GM13976 (cell line): ENCODE measurements around the gene NSD2.
A peak's percentile ranks its signal among the peaks of the same experiment; 100 is the strongest.
"Not testable (repeated sequence)": the region's sequence is repeated elsewhere in the genome, so short reads cannot be mapped to it uniquely, and the experiment has no call there.

ENCODE experiments used
- DNase-seq: peaks from one replicate; pipeline ENCODE4 v3.0.0; 2012; ENCODE audit warnings: low spot score
- in situ Hi-C: fragments of 300-500 bp; cut with MboI; formaldehyde crosslinking; loops from one replicate; pipeline ENCODE4 v1.12.0; 2022; ENCODE audit warnings: low sequenced_read_pairs, mixed read lengths, inconsistent platforms; ENCODE audit not compliant: unreplicated experiment
- TF ChIP-seq, protein P1 (sequence below): IDR thresholded peaks from 2 replicates; pipeline ENCODE4 v1.5.1; 2012; ENCODE audit warnings: borderline replicate concordance, mild to moderate bottlenecking; ENCODE audit not compliant: insufficient read depth; ENCODE audit errors: extremely low read depth, missing control alignments, control extremely low read depth

Gene NSD2

DNA sequence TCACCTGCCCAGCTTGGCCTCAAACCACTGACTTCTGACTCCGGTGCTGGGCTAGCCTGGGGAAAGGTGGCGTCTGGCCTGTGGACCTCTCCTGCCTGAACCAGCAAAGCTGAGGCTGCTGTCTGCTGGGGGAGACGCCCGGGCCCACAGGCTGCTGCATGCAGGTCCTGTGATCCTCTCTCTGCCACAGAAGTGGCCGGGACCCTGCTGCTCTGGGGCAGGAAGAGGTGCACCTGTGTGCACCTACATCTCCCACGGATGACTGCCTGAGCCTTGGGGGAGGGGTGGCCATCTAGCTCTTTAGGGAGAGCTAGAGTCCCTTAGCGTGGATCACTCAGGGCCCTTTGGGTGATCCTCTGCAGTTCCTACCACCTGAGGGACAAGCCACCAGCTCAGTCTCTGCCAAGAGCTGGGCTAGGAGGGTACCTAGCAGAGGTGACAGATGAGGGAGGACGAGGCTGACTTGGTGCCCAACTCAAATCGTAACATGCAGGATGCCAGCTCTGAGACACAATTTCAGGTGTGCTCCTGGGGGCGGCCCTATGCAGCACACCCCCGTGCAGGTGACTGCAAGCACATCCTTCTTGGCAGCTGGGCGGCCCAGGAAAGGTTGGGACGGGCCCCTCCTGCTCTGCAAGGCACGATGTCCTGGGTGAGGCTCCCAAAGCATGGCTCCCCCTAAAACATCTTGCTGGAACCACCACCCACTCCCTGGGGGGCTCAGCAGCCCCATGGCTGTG is 37.7 kb upstream of the NSD2 start:
- TF ChIP-seq, protein P1, sequence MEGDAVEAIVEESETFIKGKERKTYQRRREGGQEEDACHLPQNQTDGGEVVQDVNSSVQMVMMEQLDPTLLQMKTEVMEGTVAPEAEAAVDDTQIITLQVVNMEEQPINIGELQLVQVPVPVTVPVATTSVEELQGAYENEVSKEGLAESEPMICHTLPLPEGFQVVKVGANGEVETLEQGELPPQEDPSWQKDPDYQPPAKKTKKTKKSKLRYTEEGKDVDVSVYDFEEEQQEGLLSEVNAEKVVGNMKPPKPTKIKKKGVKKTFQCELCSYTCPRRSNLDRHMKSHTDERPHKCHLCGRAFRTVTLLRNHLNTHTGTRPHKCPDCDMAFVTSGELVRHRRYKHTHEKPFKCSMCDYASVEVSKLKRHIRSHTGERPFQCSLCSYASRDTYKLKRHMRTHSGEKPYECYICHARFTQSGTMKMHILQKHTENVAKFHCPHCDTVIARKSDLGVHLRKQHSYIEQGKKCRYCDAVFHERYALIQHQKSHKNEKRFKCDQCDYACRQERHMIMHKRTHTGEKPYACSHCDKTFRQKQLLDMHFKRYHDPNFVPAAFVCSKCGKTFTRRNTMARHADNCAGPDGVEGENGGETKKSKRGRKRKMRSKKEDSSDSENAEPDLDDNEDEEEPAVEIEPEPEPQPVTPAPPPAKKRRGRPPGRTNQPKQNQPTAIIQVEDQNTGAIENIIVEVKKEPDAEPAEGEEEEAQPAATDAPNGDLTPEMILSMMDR, result no peak
- in situ Hi-C loops, result no loop called here
- DNase-seq, result no peak

DNA sequence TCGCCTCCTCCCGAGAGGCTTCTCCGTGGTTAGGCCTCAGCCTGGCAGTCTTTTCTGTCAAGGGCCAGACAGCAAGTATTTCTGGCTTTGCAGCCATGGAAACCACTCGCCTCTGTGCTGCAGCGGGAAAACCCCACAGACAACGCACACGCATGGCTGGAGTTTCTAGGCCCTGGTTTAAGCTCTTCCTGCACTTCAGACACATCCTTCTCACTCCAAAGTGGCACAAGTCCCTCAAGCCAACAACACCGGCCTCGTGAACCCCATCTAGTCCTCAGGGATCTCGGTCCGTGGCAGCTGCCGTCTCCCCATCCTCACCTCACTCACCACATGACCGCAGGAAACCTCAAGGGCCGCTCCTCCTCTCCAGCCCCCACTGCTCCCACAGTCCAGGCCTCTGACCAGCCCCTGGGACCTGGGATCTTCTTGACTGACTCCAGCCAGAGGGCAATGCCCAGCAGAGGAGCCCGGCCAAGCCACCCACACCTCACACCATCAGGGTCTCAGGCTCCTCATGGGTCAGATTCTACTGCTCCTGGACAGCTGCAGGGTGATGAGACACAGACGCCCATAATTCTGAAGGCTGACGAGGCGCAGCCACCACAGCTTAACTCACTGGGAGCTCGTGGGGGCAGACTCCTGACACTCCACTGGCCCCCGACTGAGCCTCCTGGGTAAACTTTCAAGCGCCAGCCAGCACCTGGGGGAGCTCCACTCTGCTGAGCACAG is 37.0 kb upstream of the NSD2 start:
- TF ChIP-seq, protein P1, result no peak
- peak; percentile 92 for DNase-seq
- in situ Hi-C loops, result no loop called here

DNA sequence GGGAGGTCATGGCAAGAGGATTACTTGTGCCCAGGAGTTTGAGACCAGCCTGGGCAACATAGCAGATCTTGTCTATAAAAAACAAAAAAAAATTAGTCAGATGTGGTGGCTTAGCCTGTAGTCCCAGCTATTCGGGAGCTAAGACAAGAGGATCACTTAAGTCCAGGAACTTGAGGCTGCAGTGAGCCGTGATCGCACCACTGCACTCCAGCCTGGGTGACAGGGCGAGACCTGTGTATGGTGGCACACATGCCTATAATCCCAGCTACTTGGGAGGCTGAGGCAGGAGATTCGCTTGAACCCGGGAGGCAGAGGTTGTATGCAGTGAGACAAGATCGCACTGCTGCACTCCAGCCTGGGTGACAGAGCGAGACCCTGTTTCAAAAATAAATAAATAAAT is 35.4 kb upstream of the NSD2 start:
- DNase-seq, in situ Hi-C loops: not testable (repeated sequence)

DNA sequence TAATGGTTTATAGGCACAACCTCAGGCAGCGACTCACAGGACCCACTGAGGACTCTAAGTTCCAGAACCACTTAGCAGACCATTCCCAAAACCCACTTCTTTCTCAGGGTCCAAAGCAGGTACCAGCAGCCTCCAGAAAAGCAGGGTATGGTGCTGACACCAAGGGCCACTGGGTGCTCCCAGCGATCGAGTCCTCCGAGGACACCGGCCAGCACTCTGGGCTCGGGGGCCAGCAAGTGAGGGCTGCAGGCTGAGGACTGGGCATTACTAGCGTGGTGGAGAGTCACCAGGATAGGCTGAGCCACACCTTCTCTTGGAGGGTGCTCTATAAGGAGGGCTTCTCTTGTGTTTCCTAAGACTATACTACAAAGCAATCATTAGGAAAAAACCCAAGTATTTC is 34.5 kb upstream of the NSD2 start:
- DNase-seq, result no peak
- in situ Hi-C loops, result no loop called here
- TF ChIP-seq, protein P1, result no peak

DNA sequence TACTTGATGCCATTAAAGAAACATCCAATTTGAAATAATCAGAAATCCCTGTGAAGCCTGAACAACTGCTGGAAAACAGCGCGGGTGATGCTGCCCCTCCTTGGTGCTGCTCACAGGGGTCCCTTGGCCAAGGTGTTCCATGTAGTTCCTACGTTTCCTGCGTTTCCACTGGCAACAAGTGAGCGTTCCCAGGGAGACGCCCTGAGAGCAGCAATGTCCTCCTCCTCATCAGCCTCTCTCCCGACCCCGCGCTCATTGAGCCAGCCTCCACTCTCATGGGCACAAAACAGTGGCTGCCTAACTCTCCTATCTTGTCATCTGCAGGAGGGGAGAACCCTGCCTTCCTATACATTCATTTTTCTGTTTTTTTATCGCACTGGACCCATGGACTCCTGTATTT is 34.1 kb upstream of the NSD2 start:
- in situ Hi-C loops, result no loop called here
- no peak for DNase-seq
- TF ChIP-seq, protein P1, result no peak

DNA sequence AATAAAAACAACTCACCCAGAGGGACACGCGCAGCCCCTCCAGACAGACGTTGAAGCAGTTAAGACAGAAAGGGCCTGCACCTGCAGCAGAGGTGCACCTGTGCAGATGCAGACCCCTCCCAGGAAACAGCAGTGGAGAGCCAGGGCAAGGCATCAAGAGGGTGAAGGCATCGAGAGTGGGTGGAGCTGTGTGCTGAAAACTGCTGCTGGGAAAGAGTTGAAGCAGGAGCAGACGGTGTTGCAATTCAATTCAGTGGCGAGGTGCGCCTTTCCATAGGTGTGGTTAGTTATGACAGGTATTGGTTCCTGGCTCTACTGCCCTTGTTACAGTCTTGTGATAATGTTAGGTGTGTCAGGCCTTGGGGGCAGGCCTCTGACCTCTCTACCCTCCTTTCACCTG is 31.9 kb upstream of the NSD2 start:
- in situ Hi-C loops, result no loop called here
- DNase-seq, result no peak
- TF ChIP-seq, protein P1, result no peak

DNA sequence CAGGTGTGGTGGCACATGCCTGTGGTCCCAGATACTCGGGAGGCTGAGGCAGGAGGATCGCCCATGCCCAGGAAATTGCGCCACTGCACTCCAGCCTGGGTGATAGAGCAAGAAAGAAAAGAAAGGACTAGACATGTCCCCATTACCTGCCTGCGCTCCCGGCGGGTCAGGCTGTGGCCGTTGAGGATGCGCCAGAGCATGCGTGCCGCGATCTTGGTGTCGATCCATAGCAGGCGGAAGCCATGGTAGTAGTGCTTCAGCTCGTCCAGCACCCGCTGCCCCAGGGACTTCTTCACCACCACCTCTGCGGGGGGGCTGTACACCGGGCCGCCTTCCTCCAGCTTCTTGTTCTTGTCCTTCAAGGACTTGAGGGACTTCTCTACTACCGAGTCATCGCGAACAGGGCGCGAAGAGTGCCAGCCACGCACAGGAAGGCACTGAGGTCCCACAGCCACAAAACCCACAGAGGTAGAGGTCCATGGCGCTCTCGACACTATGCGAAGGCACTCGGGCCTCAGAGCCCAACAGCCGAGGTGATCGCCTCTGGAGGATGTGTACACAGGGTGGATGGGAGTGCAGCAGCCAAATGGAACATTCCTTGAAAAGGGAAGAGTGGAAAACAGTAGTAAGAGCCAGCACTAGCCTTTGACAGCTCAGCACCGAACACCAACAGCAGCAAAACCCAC is 29.8 kb upstream of the NSD2 start:
- TF ChIP-seq, protein P1, result no peak
- DNase-seq, result no peak
- in situ Hi-C loops, result no loop called here
